B cell (primary cell): ENCODE results near the gene SMARCD3. TPM values are rescaled to one million over a fixed set of nuclear protein-coding genes. Genes with fewer than 3 reads are reported as not detected.
A peak's percentile ranks its signal among the peaks of the same experiment; 100 is the strongest.

Experiments used
- ATAC-seq: fragments of 200-7000 bp; cut with Tn5 transposase; one replicate; pipeline ENCODE4 v1.10.0; 2021; ENCODE audit warnings: low read depth, mild to moderate bottlenecking, moderate number of reproducible peaks, moderate library complexity
- CTCF ChIA-PET: fragments of 350-600 bp; sonication (Branson Sonifier 250); formaldehyde crosslinking; loops from one replicate; lab custom pipeline; 2021; ENCODE audit warnings: antibody characterized with exemption, inconsistent platforms; lab: Charles Lee
- POLR2A ChIA-PET: fragments of 350-600 bp; sonication (Branson Sonifier 250); formaldehyde crosslinking; loops from one replicate; lab custom pipeline; 2021; ENCODE audit warnings: antibody characterized with exemption; lab: Charles Lee
- DNase-seq: peaks from one replicate; pipeline ENCODE4 v3.0.0; 2013
- H2AFZ ChIP-seq: 2 replicates; pipeline ENCODE4 v1.6.1; 2012; ENCODE audit warnings: mild to moderate bottlenecking, low read depth, low read length; ENCODE audit not compliant: insufficient read depth, poor library complexity, severe bottlenecking
- H3K27ac ChIP-seq, 2 donors: 1 replicate in 1 of 2; 2 replicates in 1 of 2; pipeline ENCODE4 v1.5.1; 2012 to 2013; ENCODE audit warnings: low read length in 2 of 2, mild to moderate bottlenecking in 2 of 2, moderate library complexity in 1 of 2
- H3K27me3 ChIP-seq, 4 experiments: fragments of 200-600 bp in 1 of 4; sonication (generic) in 1 of 4; replicated peaks in 1 of 4; 1 replicate in 2 of 4; 2 replicates in 2 of 4; pipeline versions ENCODE4 v1.6.1 to v1.7.0; 2013 to 2016; ENCODE audit warnings: low read length in 3 of 4, mild to moderate bottlenecking in 2 of 4, mixed read lengths in 1 of 4, moderate library complexity in 1 of 4; ENCODE audit not compliant: insufficient read depth in 4 of 4, control insufficient read depth in 3 of 4; ENCODE audit errors: control extremely low read depth in 1 of 4
- H3K36me3 ChIP-seq, 2 experiments: replicated peaks in 1 of 2; 1 replicate in 1 of 2; 2 replicates in 1 of 2; pipeline versions ENCODE4 v1.6.1 to v1.7.1; 2013; ENCODE audit warnings: low read length in 1 of 2; ENCODE audit not compliant: insufficient read depth in 2 of 2, control insufficient read depth in 1 of 2; ENCODE audit errors: control extremely low read depth in 1 of 2, extremely low read depth in 1 of 2
- H3K4me1 ChIP-seq, 2 donors: fragments of 200-600 bp in 1 of 2; sonication (generic) in 1 of 2; 1 replicate in 1 of 2; 2 replicates in 1 of 2; pipeline versions ENCODE4 v1.5.1 to v1.6.1; 2013 to 2017; ENCODE audit warnings: low read length in 2 of 2; ENCODE audit not compliant: control insufficient read depth in 2 of 2, insufficient read depth in 2 of 2
- H3K4me2 ChIP-seq: replicated peaks from 2 replicates; pipeline ENCODE3; 2012; ENCODE audit warnings: mild to moderate bottlenecking, low read depth, low read length; ENCODE audit not compliant: poor library complexity, severe bottlenecking
- H3K4me3 ChIP-seq, 5 experiments: fragments of 200-600 bp in 1 of 5; sonication (generic) in 1 of 5; 1 replicate in 3 of 5; 2 replicates in 2 of 5; pipeline versions ENCODE4 v1.5.1 to v1.7.0; 2011 to 2016; ENCODE audit warnings: low read length in 4 of 5, mild to moderate bottlenecking in 4 of 5, low read depth in 2 of 5, control low read depth in 1 of 5, moderate library complexity in 1 of 5; ENCODE audit not compliant: insufficient read depth in 1 of 5; ENCODE audit errors: control extremely low read depth in 1 of 5, extremely low read depth in 1 of 5
- H3K79me2 ChIP-seq: fragments of 200-600 bp; sonication (generic); one replicate; pipeline ENCODE4 v1.6.0; 2016; ENCODE audit warnings: low read length; ENCODE audit not compliant: control insufficient read depth, insufficient read depth
- H3K9ac ChIP-seq: fragments of 200-600 bp; sonication (generic); 2 replicates; pipeline ENCODE4 v1.6.1; 2017; ENCODE audit warnings: mild to moderate bottlenecking, low read length, moderate library complexity
- H3K9me3 ChIP-seq, 3 donors: one replicate each; pipeline versions ENCODE4 v1.6.1 to v1.7.1; 2013; ENCODE audit warnings: low read length in 2 of 3; ENCODE audit not compliant: control insufficient read depth in 2 of 3, insufficient read depth in 1 of 3; ENCODE audit errors: control extremely low read depth in 1 of 3
- H4K20me1 ChIP-seq: 2 replicates; pipeline ENCODE4 v1.6.0; 2012; ENCODE audit warnings: mild to moderate bottlenecking, low read length; ENCODE audit not compliant: insufficient read depth, control insufficient read depth, poor library complexity, severe bottlenecking
- H3K27ac Mint-ChIP-seq: one replicate; pipeline ENCODE4 v1.8.0; 2021; ENCODE audit warnings: mixed read lengths
- H3K27me3 Mint-ChIP-seq: one replicate; pipeline ENCODE4 v1.8.0; 2021; ENCODE audit warnings: mixed read lengths
- H3K4me1 Mint-ChIP-seq: one replicate; pipeline ENCODE4 v1.8.0; 2021; ENCODE audit warnings: mixed read lengths
- H3K4me3 Mint-ChIP-seq: one replicate; pipeline ENCODE4 v1.8.0; 2021; ENCODE audit warnings: mixed read lengths
- H3K9me3 Mint-ChIP-seq: one replicate; pipeline ENCODE4 v1.8.0; 2022; ENCODE audit warnings: mixed read lengths; ENCODE audit not compliant: insufficient read depth
- EZH2 ChIP-seq: IDR thresholded peaks from 2 replicates; pipeline ENCODE4 v1.6.1; 2012; ENCODE audit warnings: borderline replicate concordance, low read depth, mild to moderate bottlenecking, moderate library complexity, low read length; ENCODE audit not compliant: insufficient read depth, poor library complexity, severe bottlenecking
- WGBS: methylation state at CpG from one replicate; pipeline ENCODE4 v1.1.5; 2013; ENCODE audit warnings: missing lambda C conversion rate; ENCODE audit not compliant: insufficient coverage; 5-methylcytosine and 5-hydroxymethylcytosine counted together
- intact Hi-C: fragments of 100-400 bp; cut with micrococcal nuclease; formaldehyde crosslinking; loops from one replicate; pipeline ENCODE4 v1.10.0; 2022
- polyA plus RNA-seq: library from polyadenylated mRNA; depleted of rRNA; stranded (reverse); fragments of >200 nt; gene quantifications from 2 replicates; pipeline ENCODE4 v1.2.3, GENCODE V29; 2012
- total RNA-seq, 2 donors: library from RNA; stranded (reverse); fragments of 120-200 nt in 1 of 2; gene quantifications; 1 replicate in 1 of 2; 2 replicates in 1 of 2; pipeline versions ENCODE4 v1.2.3 to v1.2.4, GENCODE V29; 2013 to 2022
- TF ChIP-seq, protein P1 (sequence below): fragments of 200-600 bp; IDR thresholded peaks from one replicate; pipeline ENCODE4 v1.8.0; 2022; ENCODE audit warnings: antibody characterized with exemption, mild to moderate bottlenecking

SMARCD3 gene
- total and polyA plus RNA-seq, 2 donors (not counting 1 experiment from before 2014, with no cell fraction given): 1.0 TPM; not detected in 1

DNA sequence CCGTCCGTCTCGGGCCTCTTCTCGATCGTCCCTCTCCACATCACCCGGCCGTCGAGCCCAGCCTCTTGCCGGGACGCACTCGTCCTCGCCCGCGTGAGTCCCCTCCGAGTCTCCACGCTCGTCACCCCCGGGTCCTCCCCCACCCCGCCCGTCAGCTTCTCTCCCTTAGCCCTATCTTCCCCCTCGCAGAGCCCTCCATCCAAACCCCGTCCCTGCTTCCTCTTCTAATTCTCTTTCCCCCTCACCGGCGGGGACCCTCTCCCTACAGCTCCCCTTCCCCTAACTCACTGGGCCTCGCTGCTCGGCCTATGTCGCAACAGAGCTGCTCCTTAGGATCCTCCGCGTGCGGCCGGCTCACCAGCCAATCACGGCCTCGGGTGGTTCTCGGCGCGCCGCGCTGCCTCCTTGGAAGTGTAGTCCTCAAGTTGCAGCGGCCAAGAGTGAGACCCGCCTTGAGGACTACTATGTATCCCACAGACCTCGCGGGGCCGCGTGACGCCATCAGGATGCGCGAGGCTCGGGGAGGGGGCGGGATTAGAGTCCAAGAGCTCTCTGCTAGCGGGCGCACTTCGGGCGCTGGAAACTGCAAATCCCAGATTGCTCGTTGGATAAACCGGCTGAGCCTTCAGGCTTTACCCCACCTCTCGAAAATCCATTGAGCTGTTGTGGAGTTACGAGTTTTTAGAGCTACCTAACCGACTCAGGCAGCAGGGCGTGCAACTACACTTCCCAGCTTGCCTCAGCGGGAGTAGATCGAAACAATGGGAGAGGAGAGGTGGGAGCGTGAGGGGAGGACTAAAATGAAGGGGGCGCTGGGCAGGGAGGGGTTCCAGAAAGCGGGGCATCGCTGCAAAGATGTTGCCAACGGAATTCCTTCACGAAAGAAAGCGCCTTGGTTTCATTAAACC lies 21.4 kb downstream of the SMARCD3 start, which contains the start of gene ABCF2:
ABCF2 (minus strand) TSS at position 331 of the 908 bp plus-strand sequence. CDS start 747 bp downstream, outside the sequence.
- H3K4me2 ChIP-seq: peak within 1 kb of the TSS; percentile 78
- Mint-ChIP-seq H3K27ac (peak within 1 kb of the TSS; percentile 92), H3K27me3 (no peaks in the 10 kb centered on the region), H3K4me1 (peaks cover 48% of the 10 kb centered on the region), H3K9me3 (no peaks in the 10 kb centered on the region), H3K4me3 (peak within 1 kb of the TSS; percentile 95)
- H3K9me3 ChIP-seq: no peaks in the 10 kb centered on the region
- peaks cover 23 to 26% of the 10 kb centered on the region in 2 donors for H3K4me1 ChIP-seq
- DNase-seq (peak; percentile 97), ATAC-seq (peak; percentile 99)
- peak within 1 kb of the TSS; percentile 60 to 97 (median 81) for H3K4me3 ChIP-seq
- peak within 1 kb of the TSS; percentile 92 for H3K9ac ChIP-seq
- WGBS: under 1% methylated on average over 64 of the region's 68 CpGs
- POLR2A ChIA-PET: interaction anchor here (0.6 to 1.4 kb wide), 11 partner anchors 9 to 1751 kb away, joined by 3 to 13 read pairs (median 3); partner anchors contain the start of genes ABCB8 and NUB1
- H3K27ac ChIP-seq: peak within 1 kb of the TSS; percentile 39 to 73
- peaks cover 27% of the 10 kb centered on the region for H3K79me2 ChIP-seq
- CTCF ChIA-PET: interaction anchor here (0.7 to 4.4 kb wide), 4 partner anchors 9 to 88 kb away, joined by 3 to 34 read pairs (median 4); no protein-coding TSS in a partner anchor
- no peaks in the 10 kb centered on the region for H3K27me3 ChIP-seq
- H4K20me1 ChIP-seq: peaks cover 10% of the 10 kb centered on the region
- TF ChIP-seq EZH2: no peak
- TF ChIP-seq, protein P1, sequence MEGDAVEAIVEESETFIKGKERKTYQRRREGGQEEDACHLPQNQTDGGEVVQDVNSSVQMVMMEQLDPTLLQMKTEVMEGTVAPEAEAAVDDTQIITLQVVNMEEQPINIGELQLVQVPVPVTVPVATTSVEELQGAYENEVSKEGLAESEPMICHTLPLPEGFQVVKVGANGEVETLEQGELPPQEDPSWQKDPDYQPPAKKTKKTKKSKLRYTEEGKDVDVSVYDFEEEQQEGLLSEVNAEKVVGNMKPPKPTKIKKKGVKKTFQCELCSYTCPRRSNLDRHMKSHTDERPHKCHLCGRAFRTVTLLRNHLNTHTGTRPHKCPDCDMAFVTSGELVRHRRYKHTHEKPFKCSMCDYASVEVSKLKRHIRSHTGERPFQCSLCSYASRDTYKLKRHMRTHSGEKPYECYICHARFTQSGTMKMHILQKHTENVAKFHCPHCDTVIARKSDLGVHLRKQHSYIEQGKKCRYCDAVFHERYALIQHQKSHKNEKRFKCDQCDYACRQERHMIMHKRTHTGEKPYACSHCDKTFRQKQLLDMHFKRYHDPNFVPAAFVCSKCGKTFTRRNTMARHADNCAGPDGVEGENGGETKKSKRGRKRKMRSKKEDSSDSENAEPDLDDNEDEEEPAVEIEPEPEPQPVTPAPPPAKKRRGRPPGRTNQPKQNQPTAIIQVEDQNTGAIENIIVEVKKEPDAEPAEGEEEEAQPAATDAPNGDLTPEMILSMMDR: no peak
- intact Hi-C loops: loop anchor here (1.0 to 2.0 kb wide), 9 partner anchors 16 to 1389 kb away; partner anchors contain the start of genes ABCB8, CDK5, NUB1 and RHEB
- H2AFZ ChIP-seq: peak within 1 kb of the TSS; percentile 99
- peaks cover 0 to 29% of the 10 kb centered on the region in 2 experiments for H3K36me3 ChIP-seq
